MM.1S (cell line): ENCODE results near the gene GPR3.

Experiments used
- EZH2phosphoT487 ChIP-seq: fragments of 300-600 bp; sonication (generic); IDR thresholded peaks from 2 replicates; pipeline ENCODE4 v1.6.1; 2018; ENCODE audit warnings: antibody characterized with exemption, low read length
- TF ChIP-seq, protein P1 (sequence below): fragments of 300-600 bp; sonication (generic); IDR thresholded peaks from 2 replicates; pipeline ENCODE4 v1.5.1; 2016; ENCODE audit warnings: antibody characterized with exemption, low read length, mixed read lengths

DNA sequence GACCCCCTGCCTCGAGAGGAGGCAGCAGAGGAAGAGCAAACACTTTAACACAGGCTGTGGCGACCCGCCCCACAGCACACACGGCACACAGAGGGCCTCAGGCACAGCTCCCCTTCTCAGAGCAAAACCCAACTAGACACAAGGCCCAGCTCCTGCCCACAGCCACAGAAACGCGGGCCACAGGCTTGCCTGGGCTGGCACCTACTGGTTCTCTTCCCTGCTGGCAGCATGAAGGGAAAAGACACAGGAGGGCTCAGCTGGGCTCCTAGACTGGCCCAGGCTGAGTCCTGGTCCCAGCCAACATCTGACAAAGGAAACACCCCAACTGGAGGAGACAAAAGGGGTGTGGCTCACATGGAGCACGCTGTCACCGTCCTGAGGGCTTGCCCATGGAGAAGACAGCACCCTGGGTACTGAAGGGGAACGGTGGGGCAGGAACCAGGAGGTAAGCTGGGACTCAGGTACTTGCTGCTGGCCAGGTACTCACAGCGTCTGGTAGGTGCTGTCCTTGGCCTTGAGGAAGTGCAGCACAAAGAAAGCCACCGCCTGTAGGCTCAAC is 12.8 kb upstream of the GPR3 start:
- TF ChIP-seq, protein P1, sequence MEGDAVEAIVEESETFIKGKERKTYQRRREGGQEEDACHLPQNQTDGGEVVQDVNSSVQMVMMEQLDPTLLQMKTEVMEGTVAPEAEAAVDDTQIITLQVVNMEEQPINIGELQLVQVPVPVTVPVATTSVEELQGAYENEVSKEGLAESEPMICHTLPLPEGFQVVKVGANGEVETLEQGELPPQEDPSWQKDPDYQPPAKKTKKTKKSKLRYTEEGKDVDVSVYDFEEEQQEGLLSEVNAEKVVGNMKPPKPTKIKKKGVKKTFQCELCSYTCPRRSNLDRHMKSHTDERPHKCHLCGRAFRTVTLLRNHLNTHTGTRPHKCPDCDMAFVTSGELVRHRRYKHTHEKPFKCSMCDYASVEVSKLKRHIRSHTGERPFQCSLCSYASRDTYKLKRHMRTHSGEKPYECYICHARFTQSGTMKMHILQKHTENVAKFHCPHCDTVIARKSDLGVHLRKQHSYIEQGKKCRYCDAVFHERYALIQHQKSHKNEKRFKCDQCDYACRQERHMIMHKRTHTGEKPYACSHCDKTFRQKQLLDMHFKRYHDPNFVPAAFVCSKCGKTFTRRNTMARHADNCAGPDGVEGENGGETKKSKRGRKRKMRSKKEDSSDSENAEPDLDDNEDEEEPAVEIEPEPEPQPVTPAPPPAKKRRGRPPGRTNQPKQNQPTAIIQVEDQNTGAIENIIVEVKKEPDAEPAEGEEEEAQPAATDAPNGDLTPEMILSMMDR, result no peak
- TF ChIP-seq EZH2phosphoT487, result no peak
